GF-D8 (cell line): ENCODE measurements around the gene DNAH8.
A peak's percentile ranks its signal among the peaks of the same experiment; 100 is the strongest.
"Not testable (repeated sequence)": the region's sequence is repeated elsewhere in the genome, so short reads cannot be mapped to it uniquely, and the experiment has no call there.

Source experiments
- DNase-seq: peaks from one replicate; lab custom pipeline; 2025; lab: John Stamatoyannopoulos, UW

The DNAH8 gene

DNA sequence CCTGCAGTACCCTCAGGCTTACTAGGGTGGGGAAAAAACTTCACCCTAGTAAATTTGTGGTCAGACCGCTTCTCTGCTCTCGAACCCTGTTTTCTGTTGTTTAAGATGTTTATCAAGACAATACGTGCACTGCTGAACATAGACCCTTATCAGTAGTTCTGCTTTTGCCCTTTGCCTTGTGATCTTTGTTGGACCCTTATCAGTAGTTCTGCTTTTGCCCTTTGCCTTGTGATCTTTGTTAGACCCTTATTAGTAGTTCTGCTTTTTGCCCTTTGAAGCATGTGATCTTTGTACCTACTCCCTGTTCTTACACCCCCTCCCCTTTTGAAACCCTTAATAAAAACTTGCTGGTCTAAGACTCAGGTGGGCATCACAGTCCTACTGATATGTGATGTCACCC is 15.4 kb upstream of the DNAH8 start:
- not testable (repeated sequence) for DNase-seq

DNA sequence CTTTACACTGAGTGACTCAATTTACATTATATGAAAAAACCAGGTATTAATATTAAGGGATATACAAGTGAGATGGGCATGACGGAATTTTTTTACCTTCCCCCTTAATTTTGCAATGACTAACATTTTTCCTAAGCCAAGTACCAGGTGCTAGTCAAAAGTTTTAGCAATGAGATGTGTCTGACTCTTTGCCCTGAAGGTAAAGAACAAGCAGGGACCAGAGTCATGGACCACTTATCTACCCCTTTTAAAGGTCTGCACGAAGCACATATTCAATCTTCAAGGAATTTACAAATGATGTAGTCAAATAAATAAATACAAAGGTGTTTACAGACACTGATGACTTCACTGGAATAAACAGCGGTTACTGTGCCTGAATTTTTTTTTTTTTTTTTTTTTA is 13.6 kb upstream of the DNAH8 start:
- DNase-seq = no peak

DNA sequence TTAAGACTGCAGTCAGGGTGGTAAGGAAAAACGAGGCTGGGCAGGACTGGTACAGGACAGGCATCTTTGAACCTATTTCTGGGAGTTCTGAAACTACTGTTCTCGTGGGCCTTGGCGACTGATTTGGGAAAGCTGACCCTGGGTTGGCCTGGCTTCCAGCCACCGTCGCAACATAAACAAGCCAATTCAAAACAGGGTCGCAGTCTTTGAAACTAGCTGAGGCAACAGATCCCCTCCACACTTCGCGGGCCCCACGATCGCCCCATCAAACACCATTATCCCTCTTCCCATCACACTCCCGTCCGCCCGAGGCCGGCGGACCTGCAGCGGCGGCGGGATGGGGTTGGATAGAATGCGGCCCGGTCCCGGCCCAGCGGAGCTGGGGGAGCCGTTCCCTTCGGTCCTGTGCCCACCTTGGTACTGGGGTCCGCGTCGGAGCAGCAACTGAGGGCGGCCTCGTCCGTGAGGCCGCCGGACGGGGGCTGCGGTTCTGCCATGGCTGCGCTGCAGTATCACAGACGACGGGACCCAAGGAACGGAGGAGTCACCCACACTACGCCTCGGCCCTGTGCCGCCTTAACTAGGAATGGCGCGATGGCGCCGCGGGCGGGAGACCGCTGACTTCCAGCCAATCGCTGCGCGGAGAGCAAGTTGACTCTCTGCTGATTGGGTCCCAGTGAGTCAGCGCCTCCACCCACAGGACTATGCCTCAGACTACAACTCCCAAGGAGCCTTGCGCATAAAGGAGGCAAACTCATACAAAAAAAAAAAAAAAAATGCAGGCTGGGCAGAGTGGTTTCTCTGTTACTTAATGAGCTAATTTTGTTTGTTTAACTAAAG is 12.3 kb upstream of the DNAH8 start, which contains the start of gene GLO1:
GLO1 (minus strand) TSS at position 588 of the 840 bp plus-strand sequence; CDS start at position 497, 91 bp downstream.
- peak; percentile 93 for DNase-seq

DNA sequence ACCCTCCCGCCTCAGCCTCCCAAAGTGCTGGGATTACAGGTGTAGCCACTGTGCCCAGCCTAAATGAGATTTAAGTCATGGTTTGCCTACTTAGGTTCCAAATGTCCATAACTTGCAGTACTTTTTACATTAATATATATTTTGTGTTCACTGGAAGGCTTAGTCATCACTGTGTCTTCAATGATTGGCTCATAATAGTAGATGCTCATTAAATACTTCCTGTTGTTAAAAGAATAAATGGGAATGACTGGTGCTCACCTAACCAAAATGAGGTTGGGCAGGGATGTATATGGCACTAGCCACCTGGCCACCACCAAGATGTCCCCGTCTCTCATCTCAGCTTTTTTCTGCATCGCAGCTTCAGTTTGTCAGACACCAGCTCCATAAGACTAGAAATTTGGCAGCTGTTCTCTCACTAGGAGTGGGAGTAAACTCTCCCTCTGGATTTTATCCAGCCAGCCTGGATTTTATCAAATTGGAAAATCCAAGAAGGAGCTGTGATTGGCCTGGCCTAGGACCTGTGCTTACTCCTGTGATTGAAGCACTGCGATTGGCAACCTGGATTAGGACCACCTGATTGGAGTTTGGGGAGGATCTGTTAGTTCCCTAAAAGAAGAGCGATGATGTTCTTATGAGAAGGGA is 11.0 kb upstream of the DNAH8 start:
- DNase-seq = no peak

DNA sequence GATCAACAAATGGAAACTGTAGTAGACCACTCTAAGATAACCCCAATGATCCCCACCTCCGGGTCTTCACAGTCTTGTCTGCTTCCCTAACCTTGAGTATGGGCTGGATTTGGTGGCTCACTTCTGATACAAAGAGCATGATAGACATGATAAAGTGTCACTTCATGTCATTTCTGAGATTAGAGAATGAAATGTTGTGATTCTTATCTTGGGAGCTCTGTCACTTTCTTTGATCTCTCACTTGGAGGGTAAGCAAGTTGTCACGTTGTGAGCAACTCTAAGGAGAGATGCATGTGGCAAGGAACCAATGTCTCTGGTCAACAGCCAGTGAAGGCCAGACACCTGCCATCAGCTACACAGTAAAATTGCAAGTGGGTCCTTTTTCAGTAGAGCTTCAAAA is 9.2 kb upstream of the DNAH8 start:
- no peak for DNase-seq

DNA sequence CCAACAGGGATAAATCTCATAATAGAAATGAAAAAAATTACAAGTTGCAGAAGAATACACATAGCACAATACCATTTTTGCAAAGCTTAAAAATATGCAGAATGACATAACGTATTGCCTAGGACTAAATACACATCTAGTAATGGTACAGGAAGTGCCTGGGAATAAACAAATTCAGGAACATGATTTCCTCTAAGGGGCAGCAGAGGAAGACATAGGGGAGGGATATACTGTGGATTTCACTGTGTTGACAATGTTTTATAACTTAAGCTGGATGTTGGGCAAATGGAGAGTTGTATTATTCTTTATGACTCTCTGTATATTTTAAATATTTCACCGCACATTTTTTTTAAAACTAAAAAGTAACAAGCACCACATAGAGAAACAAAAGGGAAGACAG is 6.6 kb upstream of the DNAH8 start:
- no peak for DNase-seq

DNA sequence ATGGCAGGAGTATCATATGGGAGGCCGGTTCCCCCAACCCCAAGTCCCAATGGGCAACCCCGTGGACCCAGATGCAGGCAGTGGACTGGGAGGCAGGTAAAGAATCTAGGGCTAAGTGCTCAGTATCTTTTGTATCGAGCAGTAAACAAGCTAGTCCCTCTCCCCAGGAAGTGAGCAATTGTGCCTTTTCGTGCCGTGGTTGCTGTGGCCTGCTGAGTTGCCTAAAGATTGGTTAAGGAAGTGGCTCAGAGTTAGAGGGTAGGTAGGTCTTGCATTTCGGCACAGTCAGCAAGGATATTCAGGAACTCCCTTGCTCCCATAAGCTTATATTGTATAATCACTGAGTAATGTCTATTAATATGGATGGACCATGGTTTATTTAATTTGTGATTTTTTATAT is 1.3 kb upstream of the DNAH8 start:
- DNase-seq = peak; percentile 8

DNA sequence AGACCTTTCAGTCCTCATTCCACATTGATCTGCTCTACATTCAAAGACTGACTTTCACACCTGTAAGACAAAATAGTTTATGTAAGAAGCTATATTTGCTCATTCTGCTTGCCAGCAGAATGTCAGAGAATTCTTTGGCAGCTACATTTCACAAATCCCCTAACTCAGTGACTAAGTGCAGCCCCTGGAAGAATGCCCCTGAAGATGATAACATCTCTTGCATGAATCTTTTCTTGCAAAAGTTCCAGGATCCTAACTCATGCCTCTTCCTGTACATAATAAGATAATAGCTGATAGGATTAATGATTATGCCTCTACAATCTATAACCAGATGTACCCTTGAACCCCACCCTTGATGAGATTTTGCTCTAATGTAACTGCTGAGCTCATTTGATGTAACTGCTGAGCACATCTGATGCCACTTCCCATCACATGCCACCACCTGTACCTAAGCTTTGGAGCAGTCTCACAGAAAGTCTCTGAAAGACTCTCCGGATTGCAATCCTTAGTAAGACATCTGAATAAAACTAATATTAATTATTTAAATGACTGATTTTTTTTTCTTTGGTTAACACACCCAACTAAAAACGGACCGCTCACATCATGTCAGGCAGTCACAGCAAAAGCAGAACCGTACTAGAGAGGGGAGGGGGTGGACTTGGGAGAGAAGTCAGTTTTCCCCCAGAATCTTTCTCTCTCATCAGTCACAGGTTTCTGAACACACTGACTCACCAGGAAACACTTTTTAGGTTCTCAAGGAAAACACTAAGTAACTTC is 684 bp upstream of the DNAH8 start:
- no peak for DNase-seq

DNA sequence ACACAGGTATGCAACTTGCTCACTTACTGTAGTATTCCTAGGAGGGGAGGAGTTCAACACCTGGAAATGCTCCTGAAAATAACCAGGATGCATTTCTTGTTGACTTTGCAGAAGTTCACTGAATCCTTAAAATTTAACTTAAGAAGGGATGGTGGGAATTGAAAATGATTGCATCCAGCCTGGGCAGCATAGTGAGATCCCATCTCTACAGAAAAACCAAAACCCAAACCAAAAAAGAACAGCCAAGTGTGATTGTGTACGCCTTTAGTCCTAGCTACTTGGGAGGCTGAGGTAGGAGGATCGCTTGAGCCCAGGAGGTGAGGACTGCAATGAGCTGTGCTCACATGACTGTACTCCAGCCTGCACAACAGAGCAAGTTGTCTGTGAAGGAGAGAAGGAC is 1.7 kb downstream of the DNAH8 start:
- no peak for DNase-seq

DNA sequence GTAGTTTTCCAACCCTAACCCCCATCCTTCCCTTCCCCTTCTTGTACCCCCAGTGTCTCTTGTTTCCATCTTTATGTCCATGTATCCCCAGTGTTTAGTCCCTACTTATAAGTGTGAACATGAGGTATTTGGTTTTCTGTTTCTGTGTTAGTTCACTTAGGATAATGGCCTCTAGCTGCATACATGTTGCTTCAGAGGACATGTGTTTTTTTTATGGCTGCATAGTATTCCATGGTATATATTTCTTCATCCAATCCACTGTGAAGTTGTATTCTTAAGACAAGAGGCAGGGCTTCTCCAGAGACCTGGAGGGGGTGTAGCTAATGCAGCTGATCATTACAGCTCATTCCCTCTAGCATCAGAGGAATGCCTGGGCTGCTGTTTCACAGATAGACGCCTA is 4.2 kb downstream of the DNAH8 start:
- DNase-seq = no peak

DNA sequence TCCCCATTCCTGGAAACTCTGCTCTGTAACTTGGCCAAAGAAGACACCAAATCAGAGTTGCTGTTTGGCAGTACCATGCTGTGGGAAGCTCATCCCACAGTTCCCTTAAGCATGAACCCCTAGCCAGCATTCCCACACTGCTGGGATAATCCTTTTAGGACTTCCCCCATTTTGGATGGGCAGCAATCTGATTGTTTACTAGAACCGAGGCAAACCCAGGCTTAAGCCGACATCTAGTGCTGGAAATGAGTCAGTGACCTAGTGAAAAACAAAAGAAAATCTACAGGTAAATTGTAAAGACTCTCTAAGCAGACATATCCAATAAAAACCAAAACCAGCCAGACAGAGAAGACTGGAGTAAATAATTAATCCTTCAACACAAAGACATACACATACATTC is 5.2 kb downstream of the DNAH8 start:
- no peak for DNase-seq

DNA sequence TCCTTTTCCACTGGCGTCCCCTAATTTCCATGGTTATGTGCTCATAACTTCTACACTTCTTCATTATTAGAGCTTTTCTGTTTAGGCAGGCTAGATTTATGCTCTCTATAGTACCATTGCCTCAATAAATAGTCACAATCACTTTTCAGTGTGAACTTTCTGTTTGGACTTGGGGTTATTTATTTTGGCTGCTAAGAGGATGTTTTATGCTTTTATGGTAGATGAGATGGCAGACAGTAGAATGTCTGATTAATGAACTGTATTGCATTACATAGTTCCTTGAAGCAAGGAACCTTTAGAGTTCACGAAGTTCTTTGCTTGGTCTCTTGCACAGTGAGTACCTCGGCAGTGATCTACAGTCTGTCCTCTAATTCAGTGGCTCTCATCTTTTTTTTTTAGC is 6.9 kb downstream of the DNAH8 start:
- DNase-seq = no peak

DNA sequence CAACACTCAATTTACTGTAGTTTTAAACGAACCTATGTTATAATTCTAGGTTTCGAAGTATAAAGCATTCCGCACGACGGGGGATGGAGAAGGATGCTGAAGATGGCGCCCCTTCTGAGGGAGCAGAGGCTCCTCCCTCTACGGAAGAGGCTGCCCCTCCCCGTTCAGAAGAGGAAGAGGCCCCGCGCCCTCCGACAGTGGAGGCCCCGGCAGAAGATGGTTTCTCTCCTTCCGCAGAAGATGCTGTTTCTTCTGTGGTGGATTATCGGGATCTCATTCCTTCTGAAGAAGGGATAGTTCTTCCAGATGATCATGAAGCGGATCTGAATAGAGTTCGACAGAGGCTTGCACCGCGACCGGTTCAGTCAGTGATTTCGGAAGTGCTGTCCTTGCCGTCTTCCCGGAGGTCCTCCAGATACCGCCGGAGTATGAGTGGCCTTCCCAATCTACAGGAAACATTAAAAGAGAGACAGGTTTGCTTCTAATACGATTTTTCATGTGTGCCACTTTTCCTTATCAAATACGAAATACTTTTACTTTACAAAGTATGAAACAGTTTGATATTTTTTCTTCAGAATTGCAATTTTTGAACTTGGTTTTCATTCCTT is 7.7 kb downstream of the DNAH8 start:
- no peak for DNase-seq

DNA sequence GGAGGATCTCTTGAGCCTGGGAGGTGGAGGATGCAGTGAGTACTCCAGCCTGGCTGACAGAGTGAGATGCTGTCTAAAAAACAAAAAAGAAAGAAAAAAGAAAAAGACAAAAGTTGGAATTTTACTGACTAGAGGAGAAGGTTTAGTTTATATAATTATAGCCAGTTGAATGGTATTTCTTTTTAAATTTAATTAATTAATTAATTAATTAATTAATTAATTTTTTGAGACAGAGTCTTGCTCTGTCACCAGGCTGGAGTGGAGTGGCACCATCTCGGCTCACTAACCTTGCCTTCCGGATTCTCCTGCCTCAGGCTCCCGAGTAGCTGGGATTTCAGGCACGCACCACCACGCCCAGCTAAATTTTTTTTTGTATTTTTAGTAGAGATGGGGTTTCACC is 8.7 kb downstream of the DNAH8 start:
- no peak for DNase-seq

DNA sequence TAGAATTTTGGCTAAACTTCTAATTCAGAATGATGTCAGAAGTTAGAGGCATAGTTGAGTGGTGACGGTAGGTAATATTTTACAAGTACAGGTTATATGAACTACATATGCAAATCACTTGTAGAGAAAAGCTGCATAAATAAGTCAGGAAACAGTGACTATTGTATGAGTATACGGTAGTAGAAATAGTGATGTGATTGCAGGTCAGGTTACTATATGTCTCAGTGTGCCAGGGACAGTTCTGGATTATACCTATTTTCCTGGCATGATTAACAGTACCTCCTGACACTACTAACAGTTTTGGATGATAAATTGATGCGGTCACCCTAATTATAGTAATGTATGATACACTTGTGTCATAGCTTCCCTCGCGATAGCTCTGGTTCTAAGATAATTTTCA is 9.2 kb downstream of the DNAH8 start:
- no peak for DNase-seq

DNA sequence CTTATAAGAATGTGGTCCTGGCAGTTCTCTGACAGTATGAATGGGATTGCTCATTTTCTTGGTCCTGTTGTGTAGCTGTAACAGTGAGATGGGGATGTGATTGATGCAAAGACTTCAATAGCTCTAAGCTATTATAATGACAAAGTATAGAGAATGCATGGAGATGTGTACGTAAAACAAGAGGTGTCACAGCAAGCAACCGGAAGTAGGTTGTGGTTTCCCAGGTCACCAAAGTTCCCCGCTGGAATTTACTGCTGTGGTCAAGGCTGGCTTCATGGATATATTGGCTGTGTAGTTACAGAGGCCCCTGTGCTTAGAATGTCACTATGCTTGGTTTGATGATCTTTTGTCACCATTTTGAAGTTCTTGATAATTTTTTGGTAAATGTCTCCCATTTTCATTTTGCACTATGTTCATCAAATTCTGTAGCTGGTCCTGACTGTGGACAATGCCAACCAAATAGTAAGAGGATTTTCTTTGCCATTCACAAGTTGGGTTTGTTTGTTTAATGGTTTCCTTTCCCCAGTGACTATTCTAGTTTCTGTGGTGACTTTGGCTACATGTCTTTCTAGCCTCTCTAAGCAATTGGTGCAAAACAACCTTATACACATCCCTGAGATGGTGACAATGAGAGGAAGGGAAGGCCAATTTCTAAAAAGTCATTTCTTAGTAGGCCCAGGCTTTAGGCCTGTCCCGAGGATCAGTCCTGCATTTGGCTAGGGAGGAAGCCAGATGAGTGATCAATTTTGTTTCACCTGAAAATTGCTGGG is 10.5 kb downstream of the DNAH8 start:
- no peak for DNase-seq

DNA sequence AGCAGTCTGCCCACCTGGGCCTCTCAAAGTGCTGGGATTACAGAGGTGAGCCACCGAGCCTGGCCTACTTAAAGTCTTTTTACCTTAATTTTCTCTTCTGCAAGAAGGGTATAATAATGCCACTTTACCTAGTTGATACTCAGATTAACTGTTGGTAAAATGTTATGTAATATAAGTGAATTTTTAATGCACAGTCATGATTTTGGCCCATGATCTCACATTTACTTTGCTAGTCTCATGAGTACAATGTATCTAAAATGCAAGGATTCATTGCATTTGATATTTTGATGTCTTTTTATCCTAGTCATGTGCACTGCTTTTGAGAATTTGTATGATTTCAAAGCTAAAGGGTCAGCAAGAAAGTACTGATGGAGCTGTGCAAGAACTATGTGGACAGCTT is 13.1 kb downstream of the DNAH8 start:
- DNase-seq = no peak

DNA sequence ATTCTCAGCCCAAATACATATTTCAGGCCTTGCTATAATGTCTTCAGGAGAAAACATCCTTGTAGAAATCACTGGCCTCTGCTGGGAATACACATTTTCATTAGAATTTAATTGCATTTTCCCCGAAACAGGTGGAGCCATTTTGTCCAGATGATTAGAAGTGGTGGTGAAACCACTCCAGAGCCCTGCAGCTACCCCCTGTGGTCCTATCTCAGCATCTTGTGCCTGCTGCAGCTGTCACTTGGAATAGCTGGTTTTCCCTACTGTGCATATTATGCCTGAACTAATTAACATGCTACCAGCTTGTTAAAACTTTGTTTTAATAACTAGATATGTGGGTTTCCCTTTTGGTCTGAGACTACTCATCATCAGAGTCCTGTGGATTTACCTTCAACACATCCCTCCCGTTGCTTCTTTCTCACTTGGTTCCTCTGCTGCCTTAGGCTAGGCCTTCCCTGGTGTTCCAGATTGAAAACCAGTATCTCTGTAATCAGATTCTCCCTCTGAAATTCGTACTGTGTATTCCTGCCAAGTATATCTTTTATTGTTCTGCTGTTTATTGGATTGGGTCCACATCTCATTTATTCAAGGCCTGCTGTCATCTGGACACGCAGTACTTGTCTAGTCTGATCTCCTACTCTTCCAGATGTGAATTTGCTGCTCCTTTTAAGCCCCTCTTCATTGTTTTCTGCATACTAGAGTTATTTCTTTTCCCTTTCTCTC is 15.2 kb downstream of the DNAH8 start:
- DNase-seq = no peak

DNA sequence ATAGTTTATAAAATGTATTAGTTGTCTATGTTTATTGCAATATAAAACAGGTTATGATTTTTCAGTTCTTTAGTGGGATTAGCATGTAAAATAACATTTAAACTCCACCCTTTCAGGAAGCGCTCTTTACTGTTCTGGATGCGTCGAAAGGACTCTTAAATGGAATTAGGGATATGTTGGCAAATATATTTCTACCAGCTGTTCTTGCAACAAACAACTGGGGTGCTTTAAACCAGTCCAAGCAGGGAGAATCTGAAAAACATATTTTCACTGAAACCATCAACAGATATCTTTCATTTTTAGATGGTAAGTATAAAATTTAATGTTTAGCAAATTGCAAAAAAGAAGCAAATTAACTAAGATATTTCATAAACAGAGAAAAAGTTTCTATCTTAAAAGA is 21.8 kb downstream of the DNAH8 start:
- no peak for DNase-seq

DNA sequence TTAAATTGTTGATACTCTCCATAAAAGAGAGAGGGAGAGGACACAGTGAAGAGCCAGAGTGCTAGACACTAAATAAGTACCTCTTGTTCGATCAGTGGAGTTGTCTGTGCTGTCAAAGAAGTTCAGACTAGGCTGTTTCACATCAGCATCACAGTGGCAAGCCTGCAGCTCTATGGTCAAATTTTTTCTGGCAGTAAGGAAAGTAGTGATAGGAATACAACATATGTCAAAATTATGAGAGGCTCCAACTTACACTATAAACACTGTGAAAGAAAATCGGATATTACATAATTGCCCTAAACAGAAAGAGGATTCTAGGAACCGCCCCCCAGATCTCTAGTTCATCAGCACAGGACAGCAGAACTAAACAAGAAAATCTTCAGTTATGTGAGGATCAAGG is 23.1 kb downstream of the DNAH8 start:
- no peak for DNase-seq

DNA sequence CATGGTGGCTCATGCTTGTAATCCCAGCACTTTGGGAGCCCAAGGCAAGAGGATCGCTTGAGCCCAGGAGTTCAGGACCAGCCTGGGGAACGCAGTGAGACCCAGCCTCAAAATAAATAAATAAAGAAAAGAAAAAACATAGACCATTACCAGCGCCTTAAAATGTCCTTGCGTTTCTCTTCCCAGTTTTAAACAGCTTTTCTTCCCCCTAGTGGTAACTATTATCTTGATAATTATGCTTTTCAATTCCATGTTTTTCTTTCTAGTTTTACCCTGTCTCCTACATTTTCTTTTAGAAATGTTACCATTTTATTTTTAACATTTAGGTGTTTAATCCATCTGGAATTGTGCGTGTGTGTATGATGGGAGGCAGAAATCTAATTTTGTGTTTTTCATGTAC is 24.4 kb downstream of the DNAH8 start:
- DNase-seq = no peak
